ENCODE measurements around the gene MSN.

DNA sequence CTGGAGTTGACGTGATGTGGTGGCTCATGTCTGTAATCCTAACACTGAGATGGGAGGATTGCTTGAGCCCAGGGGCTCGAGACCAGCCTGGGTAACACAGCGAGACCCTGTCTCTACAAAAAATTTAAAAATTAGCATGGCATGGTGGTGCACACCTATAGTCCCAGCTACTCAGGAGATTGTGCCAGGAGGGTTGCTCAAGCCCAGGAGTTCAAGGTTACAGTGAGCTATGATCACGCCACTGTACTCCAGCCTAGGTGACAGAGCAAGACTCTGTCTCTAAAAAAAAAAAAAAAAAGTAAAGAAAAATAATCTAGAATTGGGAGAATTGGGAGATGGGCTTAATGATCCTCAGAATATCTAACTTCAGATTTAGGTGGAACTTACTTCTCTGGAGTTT, 51.1 kb downstream of the MSN start:
- TF ChIP-seq, protein P1, sequence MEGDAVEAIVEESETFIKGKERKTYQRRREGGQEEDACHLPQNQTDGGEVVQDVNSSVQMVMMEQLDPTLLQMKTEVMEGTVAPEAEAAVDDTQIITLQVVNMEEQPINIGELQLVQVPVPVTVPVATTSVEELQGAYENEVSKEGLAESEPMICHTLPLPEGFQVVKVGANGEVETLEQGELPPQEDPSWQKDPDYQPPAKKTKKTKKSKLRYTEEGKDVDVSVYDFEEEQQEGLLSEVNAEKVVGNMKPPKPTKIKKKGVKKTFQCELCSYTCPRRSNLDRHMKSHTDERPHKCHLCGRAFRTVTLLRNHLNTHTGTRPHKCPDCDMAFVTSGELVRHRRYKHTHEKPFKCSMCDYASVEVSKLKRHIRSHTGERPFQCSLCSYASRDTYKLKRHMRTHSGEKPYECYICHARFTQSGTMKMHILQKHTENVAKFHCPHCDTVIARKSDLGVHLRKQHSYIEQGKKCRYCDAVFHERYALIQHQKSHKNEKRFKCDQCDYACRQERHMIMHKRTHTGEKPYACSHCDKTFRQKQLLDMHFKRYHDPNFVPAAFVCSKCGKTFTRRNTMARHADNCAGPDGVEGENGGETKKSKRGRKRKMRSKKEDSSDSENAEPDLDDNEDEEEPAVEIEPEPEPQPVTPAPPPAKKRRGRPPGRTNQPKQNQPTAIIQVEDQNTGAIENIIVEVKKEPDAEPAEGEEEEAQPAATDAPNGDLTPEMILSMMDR (IDR thresholded peaks at IDR 0.05; ENCODE audit: borderline replicate concordance, extremely low read depth, low read length, poor library complexity, severe bottlenecking) = no peak
- TF ChIP-seq EZH2 (IDR thresholded peaks at IDR 0.05; ENCODE audit: borderline replicate concordance, low read depth, low read length, severe bottlenecking) = no peak

All from DND-41 (cell line).